B cell (primary cell): ENCODE results near the gene SGPL1. TPM values are rescaled to one million over a fixed set of nuclear protein-coding genes. Genes with fewer than 3 reads are reported as not detected.

Experiments
- ATAC-seq: fragments of 200-7000 bp; cut with Tn5 transposase; one replicate; pipeline ENCODE4 v1.10.0; 2021; ENCODE audit warnings: low read depth, mild to moderate bottlenecking, moderate number of reproducible peaks, moderate library complexity
- CTCF ChIA-PET: fragments of 350-600 bp; sonication (Branson Sonifier 250); formaldehyde crosslinking; loops from one replicate; lab custom pipeline; 2021; ENCODE audit warnings: antibody characterized with exemption, inconsistent platforms; lab: Charles Lee
- POLR2A ChIA-PET: fragments of 350-600 bp; sonication (Branson Sonifier 250); formaldehyde crosslinking; loops from one replicate; lab custom pipeline; 2021; ENCODE audit warnings: antibody characterized with exemption; lab: Charles Lee
- DNase-seq: peaks from one replicate; pipeline ENCODE4 v3.0.0; 2013
- H2AFZ ChIP-seq: 2 replicates; pipeline ENCODE4 v1.6.1; 2012; ENCODE audit warnings: mild to moderate bottlenecking, low read depth, low read length; ENCODE audit not compliant: insufficient read depth, poor library complexity, severe bottlenecking
- H3K27ac ChIP-seq, 2 donors: 1 replicate in 1 of 2; 2 replicates in 1 of 2; pipeline ENCODE4 v1.5.1; 2012 to 2013; ENCODE audit warnings: low read length in 2 of 2, mild to moderate bottlenecking in 2 of 2, moderate library complexity in 1 of 2
- H3K27me3 ChIP-seq, 4 experiments: fragments of 200-600 bp in 1 of 4; sonication (generic) in 1 of 4; replicated peaks in 1 of 4; 1 replicate in 2 of 4; 2 replicates in 2 of 4; pipeline versions ENCODE4 v1.6.1 to v1.7.0; 2013 to 2016; ENCODE audit warnings: low read length in 3 of 4, mild to moderate bottlenecking in 2 of 4, mixed read lengths in 1 of 4, moderate library complexity in 1 of 4; ENCODE audit not compliant: insufficient read depth in 4 of 4, control insufficient read depth in 3 of 4; ENCODE audit errors: control extremely low read depth in 1 of 4
- H3K36me3 ChIP-seq, 2 experiments: replicated peaks in 1 of 2; 1 replicate in 1 of 2; 2 replicates in 1 of 2; pipeline versions ENCODE4 v1.6.1 to v1.7.1; 2013; ENCODE audit warnings: low read length in 1 of 2; ENCODE audit not compliant: insufficient read depth in 2 of 2, control insufficient read depth in 1 of 2; ENCODE audit errors: control extremely low read depth in 1 of 2, extremely low read depth in 1 of 2
- H3K4me1 ChIP-seq, 2 donors: fragments of 200-600 bp in 1 of 2; sonication (generic) in 1 of 2; 1 replicate in 1 of 2; 2 replicates in 1 of 2; pipeline versions ENCODE4 v1.5.1 to v1.6.1; 2013 to 2017; ENCODE audit warnings: low read length in 2 of 2; ENCODE audit not compliant: control insufficient read depth in 2 of 2, insufficient read depth in 2 of 2
- H3K4me2 ChIP-seq: replicated peaks from 2 replicates; pipeline ENCODE3; 2012; ENCODE audit warnings: mild to moderate bottlenecking, low read depth, low read length; ENCODE audit not compliant: poor library complexity, severe bottlenecking
- H3K4me3 ChIP-seq, 5 experiments: fragments of 200-600 bp in 1 of 5; sonication (generic) in 1 of 5; 1 replicate in 3 of 5; 2 replicates in 2 of 5; pipeline versions ENCODE4 v1.5.1 to v1.7.0; 2011 to 2016; ENCODE audit warnings: low read length in 4 of 5, mild to moderate bottlenecking in 4 of 5, low read depth in 2 of 5, control low read depth in 1 of 5, moderate library complexity in 1 of 5; ENCODE audit not compliant: insufficient read depth in 1 of 5; ENCODE audit errors: control extremely low read depth in 1 of 5, extremely low read depth in 1 of 5
- H3K79me2 ChIP-seq: fragments of 200-600 bp; sonication (generic); one replicate; pipeline ENCODE4 v1.6.0; 2016; ENCODE audit warnings: low read length; ENCODE audit not compliant: control insufficient read depth, insufficient read depth
- H3K9ac ChIP-seq: fragments of 200-600 bp; sonication (generic); 2 replicates; pipeline ENCODE4 v1.6.1; 2017; ENCODE audit warnings: mild to moderate bottlenecking, low read length, moderate library complexity
- H3K9me3 ChIP-seq, 3 donors: one replicate each; pipeline versions ENCODE4 v1.6.1 to v1.7.1; 2013; ENCODE audit warnings: low read length in 2 of 3; ENCODE audit not compliant: control insufficient read depth in 2 of 3, insufficient read depth in 1 of 3; ENCODE audit errors: control extremely low read depth in 1 of 3
- H4K20me1 ChIP-seq: 2 replicates; pipeline ENCODE4 v1.6.0; 2012; ENCODE audit warnings: mild to moderate bottlenecking, low read length; ENCODE audit not compliant: insufficient read depth, control insufficient read depth, poor library complexity, severe bottlenecking
- H3K27ac Mint-ChIP-seq: one replicate; pipeline ENCODE4 v1.8.0; 2021; ENCODE audit warnings: mixed read lengths
- H3K27me3 Mint-ChIP-seq: one replicate; pipeline ENCODE4 v1.8.0; 2021; ENCODE audit warnings: mixed read lengths
- H3K4me1 Mint-ChIP-seq: one replicate; pipeline ENCODE4 v1.8.0; 2021; ENCODE audit warnings: mixed read lengths
- H3K4me3 Mint-ChIP-seq: one replicate; pipeline ENCODE4 v1.8.0; 2021; ENCODE audit warnings: mixed read lengths
- H3K9me3 Mint-ChIP-seq: one replicate; pipeline ENCODE4 v1.8.0; 2022; ENCODE audit warnings: mixed read lengths; ENCODE audit not compliant: insufficient read depth
- EZH2 ChIP-seq: IDR thresholded peaks from 2 replicates; pipeline ENCODE4 v1.6.1; 2012; ENCODE audit warnings: borderline replicate concordance, low read depth, mild to moderate bottlenecking, moderate library complexity, low read length; ENCODE audit not compliant: insufficient read depth, poor library complexity, severe bottlenecking
- WGBS: methylation state at CpG from one replicate; pipeline ENCODE4 v1.1.5; 2013; ENCODE audit warnings: missing lambda C conversion rate; ENCODE audit not compliant: insufficient coverage; 5-methylcytosine and 5-hydroxymethylcytosine counted together
- intact Hi-C: fragments of 100-400 bp; cut with micrococcal nuclease; formaldehyde crosslinking; loops from one replicate; pipeline ENCODE4 v1.10.0; 2022
- polyA plus RNA-seq: library from polyadenylated mRNA; depleted of rRNA; stranded (reverse); fragments of >200 nt; gene quantifications from 2 replicates; pipeline ENCODE4 v1.2.3, GENCODE V29; 2012
- total RNA-seq, 2 donors: library from RNA; stranded (reverse); fragments of 120-200 nt in 1 of 2; gene quantifications; 1 replicate in 1 of 2; 2 replicates in 1 of 2; pipeline versions ENCODE4 v1.2.3 to v1.2.4, GENCODE V29; 2013 to 2022
- TF ChIP-seq, protein P1 (sequence below): fragments of 200-600 bp; IDR thresholded peaks from one replicate; pipeline ENCODE4 v1.8.0; 2022; ENCODE audit warnings: antibody characterized with exemption, mild to moderate bottlenecking

SGPL1 gene
- total and polyA plus RNA-seq, 2 donors (not counting 1 experiment from before 2014, with no cell fraction given) = 9.1 to 46.2 TPM

DNA sequence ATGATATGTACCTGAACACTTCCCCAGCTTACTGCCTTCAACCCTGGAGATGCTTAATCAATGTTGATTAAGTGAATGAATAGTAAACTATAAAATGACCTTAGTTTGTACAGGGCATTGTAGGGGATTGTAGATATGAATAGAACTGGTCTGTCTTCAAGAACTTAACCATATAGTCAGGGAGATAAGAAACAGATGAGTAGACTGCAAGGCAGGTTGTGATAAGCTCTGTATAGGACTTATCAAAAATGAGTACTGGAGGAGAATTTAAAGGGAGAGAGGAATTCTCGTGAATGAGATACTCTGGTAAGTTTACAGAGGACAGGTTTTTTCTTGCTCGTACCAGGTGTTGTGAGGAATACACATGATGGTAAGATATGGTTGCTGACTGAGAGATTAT, 27.6 kb downstream of the SGPL1 start:
- Histone ChIP-seq H3K9me3 (no peaks in the 10 kb centered on the region), H3K27me3 (no peaks in the 10 kb centered on the region), H3K79me2 (peaks cover 5% of the 10 kb centered on the region), H3K4me3 (no peak overlapping the region), H3K27ac (no peak overlapping the region), H4K20me1 (peaks cover 6% of the 10 kb centered on the region), H3K4me1 (no peaks in the 10 kb centered on the region), H3K4me2 (no peak overlapping the region), H2AFZ (no peak overlapping the region), H3K36me3 (peaks cover 2 to 18% of the 10 kb centered on the region in 2 experiments), H3K9ac (no peak overlapping the region)
- DNase-seq = no peak
- Mint-ChIP-seq H3K9me3 (no peaks in the 10 kb centered on the region), H3K4me3 (no peak overlapping the region), H3K4me1 (peaks cover 4% of the 10 kb centered on the region), H3K27me3 (no peaks in the 10 kb centered on the region), H3K27ac (no peak overlapping the region)
- WGBS = 93% methylated on average over 2 of the region's 2 CpGs
- TF ChIP-seq, protein P1, sequence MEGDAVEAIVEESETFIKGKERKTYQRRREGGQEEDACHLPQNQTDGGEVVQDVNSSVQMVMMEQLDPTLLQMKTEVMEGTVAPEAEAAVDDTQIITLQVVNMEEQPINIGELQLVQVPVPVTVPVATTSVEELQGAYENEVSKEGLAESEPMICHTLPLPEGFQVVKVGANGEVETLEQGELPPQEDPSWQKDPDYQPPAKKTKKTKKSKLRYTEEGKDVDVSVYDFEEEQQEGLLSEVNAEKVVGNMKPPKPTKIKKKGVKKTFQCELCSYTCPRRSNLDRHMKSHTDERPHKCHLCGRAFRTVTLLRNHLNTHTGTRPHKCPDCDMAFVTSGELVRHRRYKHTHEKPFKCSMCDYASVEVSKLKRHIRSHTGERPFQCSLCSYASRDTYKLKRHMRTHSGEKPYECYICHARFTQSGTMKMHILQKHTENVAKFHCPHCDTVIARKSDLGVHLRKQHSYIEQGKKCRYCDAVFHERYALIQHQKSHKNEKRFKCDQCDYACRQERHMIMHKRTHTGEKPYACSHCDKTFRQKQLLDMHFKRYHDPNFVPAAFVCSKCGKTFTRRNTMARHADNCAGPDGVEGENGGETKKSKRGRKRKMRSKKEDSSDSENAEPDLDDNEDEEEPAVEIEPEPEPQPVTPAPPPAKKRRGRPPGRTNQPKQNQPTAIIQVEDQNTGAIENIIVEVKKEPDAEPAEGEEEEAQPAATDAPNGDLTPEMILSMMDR = no peak
- no peak for TF ChIP-seq EZH2
- intact Hi-C loops = no loop called here
- no peak for ATAC-seq
- ChIA-PET CTCF (interaction anchor here (0.6 kb wide), 1 partner anchor 1642 kb away, joined by 3 read pairs; no protein-coding TSS in a partner anchor), POLR2A (no interaction called here)

DNA sequence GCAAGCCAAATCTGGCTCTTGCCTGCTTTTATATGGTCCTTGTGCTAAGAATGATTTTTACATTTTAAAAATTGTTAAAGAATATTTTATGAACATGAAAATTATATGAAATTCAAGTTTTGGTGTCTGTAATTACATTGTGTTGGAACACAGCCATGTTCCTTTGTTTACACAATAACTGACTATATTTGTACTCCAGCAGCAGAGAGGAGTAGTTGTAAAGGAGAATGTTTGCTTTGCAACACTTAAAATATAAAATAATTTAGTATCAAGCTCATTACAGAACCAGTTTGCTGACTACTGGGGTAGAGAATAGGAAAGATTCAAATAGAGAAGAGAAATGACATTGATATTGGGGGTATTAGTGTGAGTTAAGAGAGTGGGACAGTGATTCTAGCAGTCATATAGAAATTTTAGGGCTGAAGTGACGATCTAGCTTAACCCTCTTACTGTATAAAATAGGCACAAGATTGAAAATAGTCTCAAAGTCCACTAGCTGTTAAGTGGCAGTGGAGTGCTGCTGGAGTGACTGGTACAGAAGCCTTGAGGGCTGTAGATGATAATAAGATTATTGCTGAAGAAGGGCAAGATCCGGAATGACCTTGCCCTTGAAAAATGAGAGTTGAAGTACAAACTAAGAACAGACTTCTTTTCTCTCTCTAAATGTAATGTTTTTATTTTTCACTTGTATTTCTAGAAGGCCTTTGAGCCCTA, 28.2 kb downstream of the SGPL1 start:
- H2AFZ ChIP-seq = no peak overlapping the region
- H3K4me3 ChIP-seq = no peak overlapping the region
- H3K27me3 ChIP-seq = no peaks in the 10 kb centered on the region
- peaks cover 6% of the 10 kb centered on the region for H4K20me1 ChIP-seq
- no peak overlapping the region for H3K27ac ChIP-seq
- H3K4me1 Mint-ChIP-seq = peaks cover 4% of the 10 kb centered on the region
- H3K9ac ChIP-seq = no peak overlapping the region
- no CpG with 5 or more reads among the region's 2 CpGs for WGBS
- peaks cover 3% of the 10 kb centered on the region for H3K79me2 ChIP-seq
- no peaks in the 10 kb centered on the region for H3K27me3 Mint-ChIP-seq
- H3K4me3 Mint-ChIP-seq = no peak overlapping the region
- ChIA-PET POLR2A (no interaction called here), CTCF (interaction anchor here (0.6 kb wide), 1 partner anchor 1642 kb away, joined by 3 read pairs; no protein-coding TSS in a partner anchor)
- H3K9me3 Mint-ChIP-seq = no peaks in the 10 kb centered on the region
- intact Hi-C loops = no loop called here
- H3K4me2 ChIP-seq = no peak overlapping the region
- H3K36me3 ChIP-seq = peaks cover 2 to 18% of the 10 kb centered on the region in 2 experiments
- TF ChIP-seq EZH2 = no peak
- TF ChIP-seq, protein P1 = no peak
- H3K27ac Mint-ChIP-seq = no peak overlapping the region
- ATAC-seq (no peak), DNase-seq (no peak)
- no peaks in the 10 kb centered on the region for H3K4me1 ChIP-seq
- no peaks in the 10 kb centered on the region for H3K9me3 ChIP-seq
